ENCODE results near the gene ZNF367. TPM values are rescaled to one million over a fixed set of nuclear protein-coding genes. Genes with fewer than 3 reads are reported as not detected.

ZNF367 gene
- polyA plus RNA-seq, 1 donor (not counting 4 experiments of a cell fraction or from before 2014, with no cell fraction given), result 2.2 TPM

DNA sequence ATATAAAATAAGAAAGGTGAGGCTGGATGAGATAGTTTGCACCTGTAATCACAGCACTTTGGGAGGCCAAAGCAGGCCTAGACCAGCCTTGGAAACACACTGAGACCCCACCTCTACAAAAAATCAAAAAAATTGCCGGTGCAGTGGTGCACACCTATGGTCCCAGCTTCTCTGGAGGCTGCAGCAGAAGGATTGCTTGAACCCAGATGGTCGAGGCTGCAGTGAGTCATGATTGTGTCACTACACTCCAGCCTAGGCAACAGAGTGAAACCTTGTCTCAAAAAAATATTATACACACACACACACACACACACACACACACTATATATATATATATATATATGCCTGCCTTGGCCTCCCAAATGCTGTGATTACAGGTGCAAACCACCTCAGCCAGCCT is 36.0 kb downstream of the ZNF367 start:
- FAIRE-seq (no peak), DNase-seq (ENCODE audit: low read depth, low spot score) (peak; percentile 17)
- dilution Hi-C loops (cut with MboI; ENCODE audit: extremely low pct_ligation_motif_present, low sequenced_read_pairs), result no loop called here
- Histone ChIP-seq H3K4me3 (ENCODE audit: control insufficient read depth in 2 of 3, extremely low read depth in 1 of 3, insufficient read depth in 2 of 3, low read depth in 1 of 3, low read length in 3 of 3) (no peak overlapping the region), H3K36me3 (ENCODE audit: control insufficient read depth in 2 of 2, extremely low read depth in 1 of 2, insufficient read depth in 2 of 2, low read length in 2 of 2) (peaks cover 0 to 4% of the 10 kb centered on the region in 2 experiments), H4K20me1 (ENCODE audit: control insufficient read depth, extremely low read depth, insufficient read depth, low read length) (no peaks in the 10 kb centered on the region), H3K79me2 (ENCODE audit: control insufficient read depth, insufficient read depth, low read length) (peaks cover 14% of the 10 kb centered on the region), H3K9ac (ENCODE audit: control insufficient read depth, extremely low read depth, insufficient read depth, low read length) (no peak overlapping the region), H3K9me3 (ENCODE audit: control insufficient read depth, low read depth, low read length) (no peaks in the 10 kb centered on the region), H3K27me3 (ENCODE audit: control insufficient read depth, extremely low read depth, insufficient read depth, low read length) (no peaks in the 10 kb centered on the region), H3K4me2 (ENCODE audit: control insufficient read depth, extremely low read depth, insufficient read depth, low read depth, low read length) (peak overlapping the region; percentile 98), H3K4me1 (ENCODE audit: control insufficient read depth, extremely low read depth, insufficient read depth, low read length) (peaks cover 26% of the 10 kb centered on the region), H3K9me1 (ENCODE audit: control insufficient read depth, extremely low read depth, insufficient read depth, low read length) (peaks cover 2% of the 10 kb centered on the region), H3K27ac (ENCODE audit: control insufficient read depth, insufficient read depth, low read length) (no peak overlapping the region), H2AFZ (ENCODE audit: control insufficient read depth, low read length) (no peak overlapping the region)
- TF ChIP-seq EZH2 (IDR thresholded peaks at IDR 0.05; ENCODE audit: low read length), result no peak
- TF ChIP-seq, protein P1, sequence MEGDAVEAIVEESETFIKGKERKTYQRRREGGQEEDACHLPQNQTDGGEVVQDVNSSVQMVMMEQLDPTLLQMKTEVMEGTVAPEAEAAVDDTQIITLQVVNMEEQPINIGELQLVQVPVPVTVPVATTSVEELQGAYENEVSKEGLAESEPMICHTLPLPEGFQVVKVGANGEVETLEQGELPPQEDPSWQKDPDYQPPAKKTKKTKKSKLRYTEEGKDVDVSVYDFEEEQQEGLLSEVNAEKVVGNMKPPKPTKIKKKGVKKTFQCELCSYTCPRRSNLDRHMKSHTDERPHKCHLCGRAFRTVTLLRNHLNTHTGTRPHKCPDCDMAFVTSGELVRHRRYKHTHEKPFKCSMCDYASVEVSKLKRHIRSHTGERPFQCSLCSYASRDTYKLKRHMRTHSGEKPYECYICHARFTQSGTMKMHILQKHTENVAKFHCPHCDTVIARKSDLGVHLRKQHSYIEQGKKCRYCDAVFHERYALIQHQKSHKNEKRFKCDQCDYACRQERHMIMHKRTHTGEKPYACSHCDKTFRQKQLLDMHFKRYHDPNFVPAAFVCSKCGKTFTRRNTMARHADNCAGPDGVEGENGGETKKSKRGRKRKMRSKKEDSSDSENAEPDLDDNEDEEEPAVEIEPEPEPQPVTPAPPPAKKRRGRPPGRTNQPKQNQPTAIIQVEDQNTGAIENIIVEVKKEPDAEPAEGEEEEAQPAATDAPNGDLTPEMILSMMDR (optimal IDR thresholded peaks at IDR 0.05 in 1 of 3, IDR thresholded peaks at IDR 0.05 in 1 of 3, conservative IDR thresholded peaks at IDR 0.05 in 1 of 3; ENCODE audit: extremely low read depth in 1 of 3, insufficient read depth in 2 of 3, low read length in 3 of 3), result no peak

DNA sequence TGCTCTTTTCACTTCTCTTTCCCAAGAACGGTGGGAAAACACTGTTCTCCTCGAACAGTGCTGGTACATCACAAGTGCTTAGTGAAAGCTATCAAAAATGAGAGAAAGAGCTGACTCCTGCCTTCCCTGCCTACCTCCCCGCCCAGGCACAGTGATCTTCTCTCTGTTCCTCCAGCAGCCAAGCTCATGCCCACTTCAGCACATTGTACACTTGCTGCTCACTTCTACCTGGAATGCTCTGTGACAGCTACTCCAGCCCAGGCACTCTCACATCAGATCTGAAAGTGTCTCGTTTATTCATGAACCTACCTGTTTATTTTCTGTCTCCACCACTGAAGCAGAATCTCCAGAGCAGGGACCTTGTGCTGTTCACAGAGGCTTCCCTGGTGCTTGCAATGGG is 36.5 kb downstream of the ZNF367 start:
- no peak overlapping the region for H2AFZ ChIP-seq (ENCODE audit: control insufficient read depth, low read length)
- H3K36me3 ChIP-seq (ENCODE audit: control insufficient read depth in 2 of 2, extremely low read depth in 1 of 2, insufficient read depth in 2 of 2, low read length in 2 of 2), result peaks cover 2 to 4% of the 10 kb centered on the region in 2 experiments
- TF ChIP-seq EZH2 (IDR thresholded peaks at IDR 0.05; ENCODE audit: low read length), result no peak
- TF ChIP-seq, protein P1 (optimal IDR thresholded peaks at IDR 0.05 in 1 of 3, IDR thresholded peaks at IDR 0.05 in 1 of 3, conservative IDR thresholded peaks at IDR 0.05 in 1 of 3; ENCODE audit: extremely low read depth in 1 of 3, insufficient read depth in 2 of 3, low read length in 3 of 3), result no peak
- H3K4me2 ChIP-seq (ENCODE audit: control insufficient read depth, extremely low read depth, insufficient read depth, low read depth, low read length), result no peak overlapping the region
- no peaks in the 10 kb centered on the region for H4K20me1 ChIP-seq (ENCODE audit: control insufficient read depth, extremely low read depth, insufficient read depth, low read length)
- peaks cover 2% of the 10 kb centered on the region for H3K9me1 ChIP-seq (ENCODE audit: control insufficient read depth, extremely low read depth, insufficient read depth, low read length)
- no peak overlapping the region for H3K27ac ChIP-seq (ENCODE audit: control insufficient read depth, insufficient read depth, low read length)
- dilution Hi-C loops (cut with MboI; ENCODE audit: extremely low pct_ligation_motif_present, low sequenced_read_pairs), result no loop called here
- DNase-seq (ENCODE audit: low read depth, low spot score), result no peak
- FAIRE-seq, result no peak
- H3K4me3 ChIP-seq (ENCODE audit: control insufficient read depth in 2 of 3, extremely low read depth in 1 of 3, insufficient read depth in 2 of 3, low read depth in 1 of 3, low read length in 3 of 3), result no peak overlapping the region
- peaks cover 17% of the 10 kb centered on the region for H3K79me2 ChIP-seq (ENCODE audit: control insufficient read depth, insufficient read depth, low read length)
- no peak overlapping the region for H3K9ac ChIP-seq (ENCODE audit: control insufficient read depth, extremely low read depth, insufficient read depth, low read length)
- no peaks in the 10 kb centered on the region for H3K27me3 ChIP-seq (ENCODE audit: control insufficient read depth, extremely low read depth, insufficient read depth, low read length)
- peaks cover 30% of the 10 kb centered on the region for H3K4me1 ChIP-seq (ENCODE audit: control insufficient read depth, extremely low read depth, insufficient read depth, low read length)
- H3K9me3 ChIP-seq (ENCODE audit: control insufficient read depth, low read depth, low read length), result no peaks in the 10 kb centered on the region

Measured in keratinocyte (primary cell).